ENCODE results near the gene ALKBH6.
A peak's percentile ranks its signal among the peaks of the same experiment; 100 is the strongest.
"Not testable (repeated sequence)": the region's sequence is repeated elsewhere in the genome, so short reads cannot be mapped to it uniquely, and the experiment has no call there.

ALKBH6 gene

DNA sequence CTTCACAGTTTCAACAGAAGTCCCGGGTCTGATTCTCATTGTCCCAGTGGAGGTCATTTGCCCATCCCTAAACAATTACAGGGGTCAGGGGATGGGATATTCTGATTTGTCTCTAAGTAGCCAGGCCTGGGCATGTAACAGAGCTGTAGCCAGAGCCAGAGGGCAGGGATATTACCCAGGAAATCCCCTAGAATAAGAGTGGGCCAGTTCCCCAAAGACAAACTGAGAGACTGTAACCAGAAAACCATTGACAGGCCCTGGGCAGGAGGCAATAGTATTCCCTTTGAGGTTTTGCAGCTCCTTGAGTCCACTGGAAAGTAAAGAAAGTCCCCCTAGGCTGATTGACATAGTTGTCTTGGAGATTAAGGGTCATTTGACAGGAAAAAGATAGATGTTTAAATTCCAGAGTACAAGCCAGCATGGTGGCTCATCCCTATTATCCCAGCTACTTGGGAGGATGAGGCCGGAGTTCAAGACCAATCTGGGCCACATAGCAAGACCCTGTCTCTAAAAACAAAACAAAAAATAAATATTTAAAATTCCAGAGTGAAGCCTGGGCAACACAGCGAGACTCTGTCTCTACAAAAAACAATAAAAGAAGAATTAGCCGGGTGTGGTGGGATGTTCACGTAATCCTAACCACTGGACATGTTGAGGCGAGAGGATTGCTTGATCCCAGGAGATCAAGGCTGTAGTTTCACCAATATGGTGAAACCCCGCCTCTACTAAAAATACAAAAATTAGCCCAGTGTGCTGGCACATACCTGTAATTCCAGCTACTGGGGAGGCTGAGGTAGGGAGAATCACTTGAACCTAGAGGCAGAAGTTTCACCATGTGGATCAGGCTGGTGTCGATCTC, 20.9 kb downstream of the ALKBH6 start:
- DNase-seq, result no peak

DNA sequence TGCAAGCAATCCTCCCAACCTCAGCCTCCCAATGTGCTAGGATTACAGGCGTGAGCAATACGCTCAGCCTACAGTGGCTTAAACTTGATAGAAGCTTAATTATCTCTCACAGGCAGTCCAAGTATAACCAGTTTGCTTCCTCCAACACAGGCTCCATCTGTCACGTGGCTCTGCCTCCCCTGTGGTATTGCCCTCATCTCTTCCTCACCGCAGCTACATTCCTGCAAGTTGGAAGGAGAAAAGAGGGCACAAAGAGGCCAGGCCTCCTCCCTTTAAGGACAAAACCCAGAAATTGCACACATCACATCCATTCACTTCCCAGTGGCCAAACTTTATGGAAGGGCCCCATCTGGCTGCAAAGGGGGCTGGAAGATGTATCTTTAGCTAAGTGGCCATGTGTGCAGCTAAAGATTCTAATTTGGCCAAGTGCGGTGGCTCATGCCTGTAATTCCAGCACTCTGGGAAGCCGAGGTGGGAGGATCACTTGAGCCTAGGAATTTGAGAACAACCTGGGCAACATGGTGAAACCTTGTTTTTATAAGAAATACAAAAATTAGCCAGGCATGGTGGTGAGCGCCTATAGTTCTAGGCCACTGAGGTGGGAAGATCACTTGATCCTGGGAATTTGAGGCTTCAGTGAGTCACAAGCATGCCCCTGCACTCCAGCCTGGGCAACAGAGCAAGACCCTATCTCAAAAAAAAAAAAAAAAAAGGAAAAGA, 22.1 kb downstream of the ALKBH6 start:
- DNase-seq, result no peak

DNA sequence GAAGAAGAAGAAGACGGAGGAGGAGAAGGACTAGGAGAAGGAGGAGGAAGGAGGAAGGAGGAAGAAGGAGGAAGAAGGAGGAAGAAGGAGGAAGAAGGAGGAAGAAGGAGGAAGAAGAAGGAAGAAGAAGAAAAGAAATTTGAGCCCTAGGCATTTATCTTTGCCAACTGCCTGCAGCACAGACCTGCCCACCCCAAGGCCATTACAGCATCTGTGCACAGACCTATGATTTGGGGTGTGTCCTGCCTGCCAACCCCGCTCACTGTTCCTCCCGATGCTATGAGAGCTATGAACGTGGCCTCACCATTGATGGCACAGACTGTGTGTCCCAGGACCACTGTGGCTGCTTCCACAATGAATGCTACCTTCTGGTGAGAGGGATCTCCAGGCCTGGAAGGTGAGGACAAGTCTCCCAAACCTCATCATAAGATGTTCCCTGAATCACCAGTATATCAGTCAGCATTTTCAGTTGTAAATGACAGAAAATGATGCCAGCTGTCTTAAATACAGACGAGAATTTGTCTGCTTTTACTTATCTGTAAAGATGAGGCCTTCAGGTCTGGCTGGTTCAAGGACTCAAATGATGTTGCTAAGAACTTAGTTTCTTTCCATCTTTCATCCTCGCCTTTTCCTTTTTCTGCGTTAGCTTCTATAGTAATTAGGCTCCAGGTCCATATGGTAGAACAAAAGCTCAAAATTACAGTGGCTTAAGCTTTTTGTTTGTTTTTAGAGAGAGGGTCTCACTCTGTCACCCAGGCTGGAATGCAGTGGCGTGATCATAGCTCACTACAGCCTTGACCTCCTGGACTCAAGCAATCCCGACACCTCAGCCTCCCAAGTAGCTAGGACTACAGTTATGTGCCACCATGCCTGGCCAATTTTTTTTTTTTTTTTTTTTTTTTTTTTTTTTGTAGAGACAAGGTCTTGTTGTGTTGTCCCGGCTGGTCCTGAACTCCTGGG, 23.0 kb downstream of the ALKBH6 start:
- DNase-seq, result no peak

DNA sequence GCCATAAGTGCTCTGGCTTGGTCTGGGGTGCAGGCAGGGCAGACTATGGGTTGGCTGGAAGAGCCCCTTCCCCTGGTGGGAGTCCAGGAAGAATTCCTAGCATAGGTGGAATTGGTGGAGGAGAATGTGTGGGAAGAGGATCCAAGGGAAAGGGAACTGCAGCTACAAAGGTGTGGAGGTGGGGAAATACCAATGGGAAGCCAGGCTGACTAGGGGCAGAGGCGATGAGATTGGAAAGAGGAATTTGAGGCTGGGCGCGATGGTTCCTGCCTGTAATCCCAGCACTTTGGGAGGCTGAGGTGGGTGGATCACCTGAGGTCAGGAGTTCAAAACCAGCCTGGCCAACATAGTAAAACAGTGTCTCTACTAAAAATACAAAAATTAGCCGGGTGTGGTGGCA, 23.9 kb downstream of the ALKBH6 start:
- no peak for DNase-seq

DNA sequence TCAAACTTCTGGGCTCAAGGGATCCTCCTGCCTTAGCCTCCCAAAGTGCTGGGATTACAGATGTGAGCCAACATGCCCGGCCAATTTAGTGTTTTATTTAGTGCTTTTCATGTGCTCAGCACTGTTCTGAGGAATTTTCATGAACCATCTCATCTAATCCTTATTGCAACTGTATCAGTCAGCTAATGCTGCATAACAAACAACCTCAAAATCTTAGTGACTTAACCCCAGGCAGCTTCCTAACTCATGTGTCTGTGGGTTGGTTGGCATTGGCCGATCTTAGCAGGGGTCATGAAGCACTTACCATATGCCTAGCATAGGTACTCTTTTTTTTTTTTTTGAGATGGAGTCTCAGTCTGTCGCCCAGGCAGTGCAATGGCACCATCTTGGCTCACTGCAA, 25.2 kb downstream of the ALKBH6 start:
- no peak for DNase-seq

DNA sequence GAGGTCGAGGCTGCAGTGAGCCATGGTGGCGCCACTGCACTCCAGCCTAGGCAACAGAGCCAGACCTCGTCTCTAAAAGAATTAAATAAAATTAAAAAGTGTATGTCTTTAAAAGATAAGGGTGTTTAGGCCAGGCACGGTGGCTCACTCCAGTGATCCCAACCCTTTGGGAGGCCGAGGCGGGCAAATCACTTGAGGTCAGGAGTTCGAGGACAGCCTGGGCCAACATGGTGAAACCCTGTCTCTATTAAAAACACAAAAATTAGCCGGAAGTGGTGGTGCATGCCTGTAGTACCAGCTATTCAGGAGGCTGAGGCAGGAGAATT, 26.5 kb downstream of the ALKBH6 start:
- DNase-seq, result no peak

DNA sequence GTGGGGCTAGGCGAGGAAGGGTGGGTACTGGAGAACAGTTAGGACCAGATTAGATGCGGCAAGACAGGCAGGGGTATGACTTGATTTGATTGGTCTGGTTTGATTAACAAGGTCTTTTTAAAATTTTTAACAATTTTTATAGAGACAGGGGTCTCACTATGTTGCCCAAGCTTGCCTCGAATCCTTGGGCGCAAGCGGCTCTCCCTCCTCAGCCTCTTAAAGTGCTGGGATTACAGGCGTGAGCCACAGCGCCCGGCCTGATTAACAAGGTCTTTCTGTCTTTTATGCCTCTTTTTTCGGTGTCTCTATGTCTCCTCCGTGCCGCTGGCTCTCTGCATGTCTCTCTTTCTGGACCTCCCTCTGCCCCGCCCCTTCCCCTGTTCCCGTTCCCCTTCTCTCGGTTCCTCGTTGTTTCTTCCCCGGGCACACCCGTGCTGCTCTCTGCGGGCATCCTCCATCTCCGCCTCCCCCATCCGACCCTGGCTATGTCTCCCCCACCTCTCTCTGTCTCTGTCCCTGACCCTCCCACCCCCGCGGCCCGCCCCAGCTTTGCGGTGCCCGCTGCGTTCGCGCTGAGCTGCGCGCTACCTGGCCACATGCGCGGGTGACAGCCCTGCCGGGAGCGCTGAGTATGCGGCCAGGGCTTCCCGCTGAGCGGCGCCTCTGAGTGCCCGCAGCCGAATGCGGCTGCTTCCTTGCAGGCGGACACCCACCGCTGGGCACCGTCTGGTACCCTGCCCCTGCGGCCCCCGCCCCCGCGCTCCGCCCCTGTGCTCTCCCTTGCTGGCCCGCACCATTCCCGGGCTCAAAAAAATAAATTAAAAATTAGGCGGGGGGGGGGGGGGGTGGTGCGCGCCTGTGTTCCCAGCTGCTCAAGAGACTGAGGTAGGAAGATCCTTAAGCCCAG, 27.1 kb downstream of the ALKBH6 start:
- peak; percentile 25 for DNase-seq

DNA sequence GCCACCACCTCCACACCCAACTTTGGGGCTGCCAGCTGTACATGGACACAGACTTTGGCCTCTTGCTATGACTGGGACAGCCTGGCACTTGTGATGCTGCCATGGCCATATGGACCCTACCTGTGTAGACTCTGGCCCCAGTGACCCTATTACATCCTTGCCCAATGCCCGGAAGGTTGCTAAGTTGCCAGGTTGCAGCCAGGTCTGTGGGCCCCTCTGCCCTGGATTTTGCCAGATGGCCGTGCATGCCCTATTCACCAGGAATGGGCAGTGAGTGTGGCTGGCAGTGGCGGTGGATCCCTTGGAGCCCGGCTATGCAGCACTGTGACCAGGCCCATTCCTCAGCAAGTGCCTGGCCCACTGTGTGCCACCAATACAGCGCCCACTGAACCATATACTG, 27.9 kb downstream of the ALKBH6 start:
- no peak for DNase-seq

DNA sequence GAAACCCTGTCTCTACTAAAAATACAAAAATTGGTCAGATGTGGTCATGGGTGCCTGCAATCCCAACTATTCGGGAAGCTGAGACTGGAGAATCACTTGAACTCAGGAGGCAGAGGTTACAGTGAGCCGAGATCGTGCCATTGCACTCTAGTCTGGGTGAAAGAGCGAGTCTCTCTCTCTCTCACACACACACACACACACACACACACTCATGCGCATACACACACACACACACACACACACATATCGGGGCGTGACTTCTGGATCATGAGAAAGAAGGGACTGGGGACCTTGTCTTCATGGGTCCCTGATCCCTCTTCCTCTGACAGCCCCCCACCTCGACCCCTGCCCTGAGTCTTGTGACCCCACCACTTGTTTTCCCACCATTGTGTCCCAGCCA, 30.8 kb downstream of the ALKBH6 start:
- DNase-seq, result no peak

DNA sequence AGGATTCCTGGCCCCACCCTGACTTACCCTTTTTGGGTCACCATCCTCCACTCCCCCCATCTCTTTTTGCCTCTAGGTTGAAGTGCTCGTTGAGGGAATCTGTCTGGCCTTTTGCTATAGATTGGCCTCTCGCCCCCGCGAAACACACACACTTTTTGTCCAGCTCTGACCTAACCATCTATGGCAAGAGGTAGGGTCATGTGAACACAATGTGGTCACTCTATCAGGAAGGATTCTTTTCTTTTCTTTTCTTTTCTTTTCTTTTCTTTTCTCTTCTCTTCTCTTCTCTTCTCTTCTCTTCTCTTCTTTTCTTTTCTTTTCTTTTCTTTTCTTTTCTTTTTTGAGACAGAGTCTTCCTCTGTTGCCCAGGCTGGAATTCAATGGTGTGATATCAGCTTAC, 33.0 kb downstream of the ALKBH6 start:
- DNase-seq, result not testable (repeated sequence)

DNA sequence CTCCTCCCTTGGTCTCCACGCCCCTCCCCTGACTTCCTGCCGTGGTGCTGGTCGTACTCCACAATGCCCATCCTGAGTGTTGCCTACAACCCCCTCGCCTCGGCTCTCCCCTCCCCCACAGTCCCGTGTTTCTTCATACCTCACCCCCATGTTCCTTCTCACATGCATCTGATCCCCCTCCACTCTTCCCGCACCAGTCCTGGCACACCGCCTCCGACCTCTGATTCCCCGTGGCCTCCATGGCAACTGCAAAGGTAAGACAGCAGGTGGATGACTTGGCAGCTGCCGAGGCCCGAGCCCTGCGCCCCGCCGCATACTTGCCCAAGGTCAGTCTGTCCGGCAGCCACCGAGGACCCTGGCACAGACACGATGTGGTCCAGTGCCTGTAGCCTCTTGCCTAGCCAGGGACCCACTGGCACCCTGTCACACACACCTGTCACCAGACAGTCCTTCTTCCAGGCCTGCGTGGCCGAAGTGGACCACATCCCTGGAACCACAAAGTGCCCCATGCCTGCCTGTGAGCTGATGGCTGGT, 35.1 kb downstream of the ALKBH6 start:
- DNase-seq, result no peak

DNA sequence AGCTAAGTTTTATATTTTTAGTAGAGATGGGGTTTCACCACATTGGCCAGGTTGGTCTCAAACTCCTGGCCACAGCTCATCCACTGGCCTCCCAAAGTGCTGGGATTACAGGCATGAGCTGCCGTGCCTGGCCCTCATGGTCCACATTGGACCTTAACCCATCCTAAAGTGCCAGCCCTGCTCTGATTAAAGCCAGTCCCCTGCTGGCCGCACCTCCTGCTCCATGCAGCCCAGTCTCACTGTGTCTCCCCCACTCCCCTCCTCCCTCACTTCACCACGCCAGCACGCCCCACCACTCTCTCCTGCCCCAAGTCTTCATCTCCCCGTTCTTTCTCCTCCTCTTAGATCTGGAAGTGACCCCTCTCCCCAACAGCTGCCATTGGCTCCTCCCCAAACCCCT, 35.7 kb downstream of the ALKBH6 start:
- no peak for DNase-seq

DNA sequence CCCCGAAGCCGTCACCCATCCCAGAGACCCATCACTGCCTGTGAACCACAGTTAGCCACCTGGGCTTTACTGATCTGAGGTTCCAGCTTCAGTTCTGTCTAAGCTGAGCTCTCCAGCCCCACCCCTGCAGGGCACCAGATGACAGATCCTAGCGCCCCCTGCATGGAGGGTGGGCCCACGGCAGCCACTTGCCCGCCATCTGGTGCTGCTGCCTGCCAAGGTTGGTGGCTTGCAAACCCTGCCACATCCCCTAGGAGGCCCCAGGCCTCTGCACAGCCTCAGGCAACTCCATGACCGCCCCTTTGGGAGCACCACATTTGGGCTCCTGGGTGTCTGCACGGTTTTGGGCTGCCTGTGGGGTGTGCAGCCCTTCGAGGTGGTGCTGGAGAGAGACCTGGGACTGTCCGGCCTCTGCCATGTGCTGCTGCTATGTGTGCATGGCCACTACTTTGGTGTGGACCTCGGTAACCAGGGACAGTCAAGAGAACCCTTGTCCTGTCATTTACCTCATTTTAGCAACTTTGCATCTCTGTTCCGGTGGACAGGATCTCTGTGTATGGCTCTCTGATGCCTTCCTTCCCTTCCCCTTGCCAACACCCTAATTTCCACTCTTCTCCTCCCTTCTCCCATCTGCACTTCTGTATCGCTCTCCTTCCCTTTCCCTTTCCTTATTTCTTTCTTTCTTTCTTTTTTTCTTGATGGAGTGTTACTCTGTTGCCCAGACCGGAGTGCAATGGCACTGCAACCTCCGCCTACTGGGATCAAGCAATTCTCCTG, 36.4 kb downstream of the ALKBH6 start:
- DNase-seq, result peak; percentile 51

DNA sequence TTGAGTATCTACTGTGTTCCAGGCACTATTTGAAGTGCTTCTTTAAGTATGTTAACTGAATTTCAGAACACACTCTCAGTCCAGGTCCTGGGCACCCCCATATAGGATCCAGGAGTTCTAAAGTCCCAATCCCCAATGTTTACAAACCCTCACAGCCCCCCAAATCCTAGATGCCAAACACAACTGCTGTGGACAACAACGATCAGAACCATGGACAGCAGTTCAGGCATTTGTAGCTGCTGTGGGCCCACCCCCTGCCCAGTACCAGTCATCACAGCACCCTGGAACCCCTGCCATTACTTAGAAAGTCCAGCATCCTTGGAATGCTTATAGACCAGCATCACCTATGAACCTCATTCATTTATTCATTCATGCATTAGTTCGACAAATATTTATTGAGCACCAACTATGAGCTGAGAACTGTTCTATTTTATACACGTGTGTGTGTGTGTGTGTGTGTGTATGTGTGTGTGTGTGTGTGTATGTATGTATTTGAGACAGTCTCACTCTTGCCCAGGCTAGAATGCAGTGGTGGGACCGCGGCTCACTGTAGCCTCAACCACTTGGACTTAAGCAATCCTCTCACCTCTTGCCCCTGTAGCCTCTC, 38.3 kb downstream of the ALKBH6 start:
- no peak for DNase-seq

DNA sequence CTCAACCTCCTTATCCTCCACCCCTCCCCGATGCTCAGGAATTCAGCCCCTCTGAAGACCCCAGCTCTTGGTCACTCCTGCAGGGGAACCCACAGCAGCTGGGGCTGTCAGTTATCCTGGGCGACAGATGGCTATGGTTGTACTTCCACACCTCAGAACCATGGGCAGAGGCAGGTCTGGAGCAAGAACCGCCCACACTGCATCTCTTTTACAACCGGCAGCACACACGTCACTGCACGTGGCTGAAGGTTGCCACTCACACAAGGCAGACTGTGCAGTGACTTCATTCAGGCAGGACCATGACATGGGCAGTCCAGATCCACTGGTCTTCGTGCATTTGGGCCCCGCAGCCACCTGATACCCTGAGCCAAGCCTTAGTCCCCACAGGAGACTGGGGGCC, 40.5 kb downstream of the ALKBH6 start:
- no peak for DNase-seq

DNA sequence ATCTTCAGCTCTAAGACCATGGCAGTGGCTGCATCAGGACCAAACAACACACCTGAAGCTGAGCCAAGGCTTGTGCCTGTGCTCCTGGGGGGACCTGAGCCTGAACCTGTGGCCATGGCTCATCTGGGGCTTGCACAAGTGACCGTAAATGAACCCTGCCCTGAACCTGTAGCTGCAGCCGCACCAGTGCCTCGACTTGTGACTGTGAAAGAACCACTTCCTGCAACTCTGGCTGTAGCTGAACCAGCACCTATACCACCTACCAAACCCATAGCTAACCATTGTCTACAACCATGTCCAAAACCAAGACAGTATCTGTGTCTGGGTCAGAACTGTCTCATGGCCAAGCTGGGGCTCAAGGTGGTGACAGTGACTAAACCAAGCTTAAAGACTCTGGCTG, 47.2 kb downstream of the ALKBH6 start:
- no peak for DNase-seq

DNA sequence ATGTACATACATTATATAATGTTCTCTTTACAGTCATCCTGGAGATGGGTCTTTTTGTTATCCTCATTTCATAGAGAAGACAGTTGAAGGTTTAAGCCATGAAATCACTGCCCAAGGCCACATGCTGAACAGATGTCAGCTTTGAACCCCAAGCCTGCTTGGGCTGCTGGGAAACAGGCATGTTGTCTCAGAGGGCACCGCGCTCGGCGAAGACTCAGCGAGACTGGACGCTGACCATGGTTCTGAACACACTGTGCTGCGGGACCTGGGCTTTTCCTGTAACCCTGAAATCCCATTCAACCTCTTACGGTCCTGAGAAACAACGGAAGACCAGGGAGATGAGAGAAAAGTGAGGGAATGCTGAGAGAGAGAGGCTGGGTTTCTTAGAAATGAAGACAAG, 50.5 kb downstream of the ALKBH6 start:
- DNase-seq, result no peak

DNA sequence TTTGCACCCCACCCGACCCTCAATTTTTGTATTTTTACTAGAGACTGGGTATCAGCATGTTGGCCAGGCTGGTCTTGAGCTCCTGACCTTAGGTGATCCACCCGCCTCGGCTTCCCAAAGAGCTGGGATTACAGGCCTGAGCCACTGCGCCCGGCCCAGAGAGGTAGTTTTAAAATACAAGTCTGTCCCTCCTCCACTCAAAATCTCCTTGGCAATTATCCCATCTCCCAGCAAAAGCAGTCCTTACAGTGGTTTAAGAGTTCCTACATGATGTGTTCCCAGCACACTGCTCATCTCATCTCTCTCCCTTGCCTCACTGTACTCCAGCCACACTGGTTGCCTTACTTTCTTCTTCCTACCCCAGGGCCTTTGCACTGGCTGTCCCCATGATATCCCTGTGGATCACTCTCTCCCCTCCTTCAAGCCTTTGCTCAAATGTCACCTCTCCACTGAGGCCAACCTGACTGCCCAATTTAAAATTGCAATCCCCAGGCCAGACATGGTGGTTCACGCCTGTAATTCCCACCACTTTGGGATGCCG, 53.5 kb downstream of the ALKBH6 start:
- DNase-seq, result no peak

DNA sequence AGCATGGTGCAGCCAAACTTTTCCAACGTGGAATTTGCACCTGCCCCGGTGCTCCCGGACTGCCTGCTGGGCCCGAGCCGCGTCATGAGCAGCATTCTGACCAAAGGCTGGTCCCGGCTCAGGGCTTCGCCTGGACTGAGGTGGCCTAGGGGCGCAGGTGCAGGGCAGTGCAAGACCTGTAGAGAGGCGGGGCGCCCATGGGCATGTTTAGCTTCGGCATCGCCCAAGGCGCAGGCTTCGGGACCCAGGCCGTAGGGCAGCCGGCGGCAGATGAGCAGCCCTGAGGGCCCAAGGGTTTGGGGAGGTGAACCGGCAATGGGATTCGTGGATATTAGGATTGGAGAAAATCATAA, 54.1 kb downstream of the ALKBH6 start:
- DNase-seq, result no peak

Measured in NCI-H1436 (cell line).